B cell (primary cell): ENCODE results near the gene TRIM40.

Experiments
- EZH2 ChIP-seq: IDR thresholded peaks from 2 replicates; pipeline ENCODE4 v1.6.1; 2012; ENCODE audit warnings: borderline replicate concordance, low read depth, mild to moderate bottlenecking, moderate library complexity, low read length; ENCODE audit not compliant: insufficient read depth, poor library complexity, severe bottlenecking
- TF ChIP-seq, protein P1 (sequence below): fragments of 200-600 bp; IDR thresholded peaks from one replicate; pipeline ENCODE4 v1.8.0; 2022; ENCODE audit warnings: antibody characterized with exemption, mild to moderate bottlenecking

DNA sequence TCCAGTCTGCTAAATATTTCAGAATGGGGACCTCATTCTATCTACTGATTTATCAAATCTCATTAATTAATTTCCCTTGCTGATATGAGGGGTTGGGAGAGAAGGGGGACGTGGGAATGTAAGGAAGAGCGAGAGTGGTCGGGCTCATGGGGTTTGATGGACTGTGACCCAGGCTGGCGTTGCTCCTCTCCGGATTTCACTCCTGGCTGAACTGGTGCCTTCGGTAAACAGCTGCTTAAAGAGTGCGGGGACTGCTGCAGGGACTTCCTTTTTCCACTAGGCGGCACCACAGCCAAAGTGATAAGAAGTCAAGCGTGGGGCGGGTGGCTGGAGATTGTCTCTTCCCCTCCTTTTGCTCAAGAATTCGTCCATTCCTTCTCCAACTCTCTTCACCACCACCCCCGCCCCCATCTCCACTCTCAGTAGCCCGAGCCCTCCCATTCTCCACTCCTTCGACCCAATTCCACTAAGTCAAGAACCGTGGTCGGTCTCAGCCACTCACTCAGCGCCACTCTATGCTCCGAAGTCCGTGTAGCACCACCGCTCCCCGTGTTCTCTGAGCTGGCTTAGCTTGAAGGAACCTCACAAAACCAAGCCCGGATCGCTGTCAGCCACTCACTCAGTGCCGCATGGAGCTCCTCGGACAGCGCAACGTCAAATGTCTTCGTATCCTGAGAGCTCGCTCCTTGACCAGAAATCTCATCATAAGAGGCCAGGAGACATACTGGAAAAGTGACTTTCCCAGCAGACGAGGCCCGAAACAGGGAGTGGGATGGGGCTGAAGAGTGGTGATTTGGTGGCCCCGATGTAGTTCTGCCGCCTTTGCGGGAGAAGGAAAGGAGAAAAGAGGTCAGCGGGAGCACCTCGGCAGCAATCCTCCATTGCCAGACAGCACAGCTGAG is 32.7 kb upstream of the TRIM40 start:
- TF ChIP-seq, protein P1, sequence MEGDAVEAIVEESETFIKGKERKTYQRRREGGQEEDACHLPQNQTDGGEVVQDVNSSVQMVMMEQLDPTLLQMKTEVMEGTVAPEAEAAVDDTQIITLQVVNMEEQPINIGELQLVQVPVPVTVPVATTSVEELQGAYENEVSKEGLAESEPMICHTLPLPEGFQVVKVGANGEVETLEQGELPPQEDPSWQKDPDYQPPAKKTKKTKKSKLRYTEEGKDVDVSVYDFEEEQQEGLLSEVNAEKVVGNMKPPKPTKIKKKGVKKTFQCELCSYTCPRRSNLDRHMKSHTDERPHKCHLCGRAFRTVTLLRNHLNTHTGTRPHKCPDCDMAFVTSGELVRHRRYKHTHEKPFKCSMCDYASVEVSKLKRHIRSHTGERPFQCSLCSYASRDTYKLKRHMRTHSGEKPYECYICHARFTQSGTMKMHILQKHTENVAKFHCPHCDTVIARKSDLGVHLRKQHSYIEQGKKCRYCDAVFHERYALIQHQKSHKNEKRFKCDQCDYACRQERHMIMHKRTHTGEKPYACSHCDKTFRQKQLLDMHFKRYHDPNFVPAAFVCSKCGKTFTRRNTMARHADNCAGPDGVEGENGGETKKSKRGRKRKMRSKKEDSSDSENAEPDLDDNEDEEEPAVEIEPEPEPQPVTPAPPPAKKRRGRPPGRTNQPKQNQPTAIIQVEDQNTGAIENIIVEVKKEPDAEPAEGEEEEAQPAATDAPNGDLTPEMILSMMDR, result peak; percentile 92
- no peak for TF ChIP-seq EZH2
